NCI-H446 (cell line): ENCODE measurements around the gene ZSCAN20.

Experiments used
- DNase-seq, 2 experiments: peaks; one replicate each; lab custom pipeline; 2025; lab: John Stamatoyannopoulos, UW

Gene ZSCAN20

DNA sequence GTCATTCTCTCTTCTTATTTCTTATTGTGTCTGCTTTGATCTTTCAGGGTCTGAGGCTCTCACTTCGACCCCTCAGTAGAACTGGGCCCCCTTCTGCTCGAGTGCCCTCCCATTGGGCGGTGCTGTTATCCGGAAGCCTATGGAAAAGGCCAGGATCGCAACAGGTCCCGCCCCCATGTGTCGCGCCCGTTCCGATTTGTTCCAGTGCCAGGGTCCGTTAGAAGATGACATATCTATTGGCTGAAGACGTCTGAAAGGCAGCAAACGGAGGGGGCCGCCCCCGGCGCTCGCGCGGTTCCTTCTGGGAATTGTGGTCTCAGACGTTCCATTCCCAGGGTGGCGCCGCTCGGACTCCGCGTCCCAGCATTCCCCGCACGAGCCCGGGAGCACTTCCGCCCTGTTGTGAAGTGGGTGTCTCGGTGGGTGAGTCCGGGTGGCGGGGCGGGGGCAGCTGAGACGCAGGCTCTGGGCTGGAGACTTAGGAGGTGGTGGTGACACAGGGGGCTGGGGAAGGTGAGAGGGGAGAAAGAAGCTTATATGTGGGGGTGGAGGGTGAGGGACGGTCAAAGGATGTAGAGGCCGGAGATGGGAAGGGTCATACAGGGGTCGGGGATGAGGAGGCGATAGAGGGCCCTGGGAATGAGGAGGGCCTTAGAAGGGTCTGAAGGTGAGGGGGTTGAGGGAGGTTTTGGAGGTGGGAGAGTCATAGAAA is at the start of gene ZSCAN20:
Gene ZSCAN20, plus strand, starts transcription at position 377 of the 712 bp plus-strand sequence. CDS start 6,644 bp downstream, outside the sequence.
- peak; percentile 95 to 98 for DNase-seq

DNA sequence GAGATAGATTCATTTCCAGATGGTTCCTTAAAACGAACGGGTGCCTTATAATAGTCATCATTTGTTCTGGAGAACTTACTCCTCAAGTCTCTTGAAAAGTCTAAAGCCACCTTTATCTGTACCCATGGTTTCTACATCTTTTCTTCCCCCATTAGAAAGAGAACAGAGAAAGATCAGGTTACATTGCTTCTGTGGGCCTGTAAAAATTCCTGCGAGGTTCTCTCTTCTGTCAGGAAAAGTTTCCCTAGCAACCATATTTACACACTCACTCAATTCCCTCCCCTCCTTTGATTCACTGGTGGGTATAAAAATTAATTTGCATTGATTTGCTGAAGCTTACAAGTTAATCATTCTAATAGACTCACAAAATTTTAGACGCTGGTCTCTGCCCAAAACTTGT is 48.2 kb upstream of the ZSCAN20 start:
- no peak for DNase-seq

GRCh38 chr1:33424610-33425009 is 47.8 kb upstream of the ZSCAN20 start:
- DNase-seq: no peak

- no peak for DNase-seq
These were observed 46.5 kb upstream of the ZSCAN20 start for GRCh38 chr1:33425900-33426299.

- DNase-seq: peak in 1 of 2 experiments; percentile 2
These were observed 45.5 kb upstream of the ZSCAN20 start for GRCh38 chr1:33426916-33427315.

DNA sequence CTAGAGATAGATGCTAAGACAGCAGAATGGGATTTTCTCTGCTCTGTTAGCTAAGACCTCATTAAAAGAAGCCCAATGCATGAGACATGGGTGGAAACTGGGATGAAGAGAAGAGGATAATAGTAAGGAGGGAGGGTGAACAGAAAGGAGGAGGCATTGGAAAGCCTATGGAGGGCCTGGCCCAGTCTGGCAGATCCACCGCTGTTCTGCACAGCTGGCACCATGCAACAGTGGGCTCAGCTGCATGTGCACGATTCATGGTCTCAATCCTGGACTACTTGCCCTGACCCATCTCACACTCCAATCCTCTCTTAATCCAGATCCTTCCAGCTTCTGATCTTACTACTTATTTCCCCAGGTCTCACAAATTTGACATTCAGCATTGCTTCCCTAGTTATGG is 43.8 kb upstream of the ZSCAN20 start:
- no peak for DNase-seq

DNA sequence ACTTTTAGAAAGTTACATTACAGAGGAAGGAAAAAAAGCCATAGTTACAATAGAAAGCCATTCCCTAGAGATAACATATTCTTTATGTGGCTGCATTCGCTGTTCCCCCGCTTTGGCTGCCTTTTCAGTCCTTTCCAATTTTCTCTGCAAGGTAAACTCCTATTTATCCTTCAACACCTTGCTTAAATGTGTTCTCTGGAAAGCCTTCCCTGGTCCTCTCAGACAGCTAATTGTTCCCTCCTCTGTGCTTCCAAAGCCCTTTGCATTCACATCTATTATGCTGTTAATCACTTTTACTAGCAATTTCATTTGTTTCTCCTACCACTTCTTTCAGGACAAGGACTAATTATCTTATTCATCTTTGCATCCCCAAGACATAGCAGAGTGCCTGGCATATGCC is 43.1 kb upstream of the ZSCAN20 start:
- no peak for DNase-seq

- no peak for DNase-seq
These were observed 42.4 kb upstream of the ZSCAN20 start for GRCh38 chr1:33429856-33430691.

GRCh38 chr1:33430692-33431593 is 41.5 kb upstream of the ZSCAN20 start, which contains the start of gene PHC2:
Gene PHC2 (minus strand): TSS chr1:33431095. CDS start chr1:33375539, 55,556 bp downstream.
- DNase-seq: peak; percentile 65 to 93

DNA sequence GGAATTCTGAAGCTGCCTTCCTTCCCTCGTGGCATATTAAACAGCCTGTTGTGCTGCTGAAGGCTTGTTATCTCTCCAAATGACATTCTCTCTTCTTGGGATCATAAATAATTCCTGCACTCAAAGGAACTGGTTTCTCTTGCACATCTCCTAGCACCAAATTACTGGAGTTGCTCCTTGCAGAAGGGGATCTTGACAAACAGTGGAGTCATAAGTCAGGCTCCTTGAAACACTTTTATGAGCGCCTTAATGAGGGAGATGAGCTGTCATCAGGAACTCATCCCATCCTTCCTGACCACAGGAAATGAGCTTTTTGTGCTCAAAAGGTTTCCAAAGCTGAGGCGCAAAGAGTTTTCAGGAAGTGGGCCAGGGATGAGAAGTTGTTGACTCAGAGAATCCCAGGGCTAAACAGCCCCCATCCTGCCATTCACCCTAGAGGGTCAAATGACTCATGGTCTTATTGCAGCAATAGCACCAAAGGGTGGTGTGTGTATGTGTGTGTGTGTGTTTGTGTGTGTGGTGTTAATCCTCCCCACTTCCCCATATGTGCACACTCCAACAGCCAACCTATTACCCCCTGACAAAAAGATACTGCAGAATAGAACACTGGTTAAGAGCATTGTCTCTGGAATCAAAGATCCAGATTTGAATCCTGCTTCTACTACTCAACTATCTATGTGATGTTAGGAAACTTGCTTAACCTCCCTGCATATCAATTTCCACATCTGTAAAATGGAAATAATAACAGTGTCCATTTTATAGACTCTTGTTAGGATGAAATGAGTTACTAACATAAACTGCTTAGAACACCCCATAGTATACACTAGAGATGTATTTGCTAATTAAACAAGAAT is 38.7 kb upstream of the ZSCAN20 start:
- no peak for DNase-seq

GRCh38 chr1:33434363-33434750 is 38.1 kb upstream of the ZSCAN20 start:
- no peak for DNase-seq

GRCh38 chr1:33435096-33435820 is 37.2 kb upstream of the ZSCAN20 start:
- DNase-seq: peak in 1 of 2 experiments; percentile 23

DNA sequence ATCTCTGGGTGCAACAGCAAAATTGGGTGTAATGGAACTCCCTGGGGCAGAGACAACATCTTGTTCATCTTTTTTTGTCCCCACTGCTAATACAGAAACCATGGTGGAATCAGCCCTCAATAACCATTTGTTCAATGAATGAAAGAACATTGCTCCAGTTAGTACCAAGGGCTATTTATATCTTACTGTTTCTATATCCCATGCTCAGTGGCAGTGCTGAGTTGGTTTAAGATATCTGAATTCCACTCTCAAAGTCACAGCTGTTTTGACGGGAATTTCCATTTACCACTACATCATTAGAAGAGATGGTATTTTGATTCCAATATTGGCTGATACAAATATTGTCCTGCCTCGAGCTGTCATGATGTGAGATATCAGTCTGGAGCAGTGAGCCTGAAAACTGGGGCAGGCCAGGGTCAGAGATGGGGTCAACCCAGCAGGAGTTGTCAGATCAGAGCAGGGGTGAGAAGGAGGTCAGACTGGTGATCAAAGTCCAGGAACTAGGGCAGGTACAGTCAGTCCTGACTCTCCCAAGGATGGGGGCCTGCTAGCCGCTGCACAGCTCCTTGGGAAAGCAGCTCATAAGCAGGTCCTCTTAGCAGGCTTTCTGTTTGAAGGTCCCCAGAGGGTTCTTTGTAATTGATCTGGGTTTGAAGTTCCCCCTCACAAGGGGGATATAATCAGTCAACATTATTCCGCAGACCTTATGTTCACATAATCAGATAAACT is 35.7 kb upstream of the ZSCAN20 start:
- no peak for DNase-seq

- no peak for DNase-seq
These were observed 33.9 kb upstream of the ZSCAN20 start for GRCh38 chr1:33438364-33439160.

GRCh38 chr1:33439662-33440061 is 32.8 kb upstream of the ZSCAN20 start:
- DNase-seq: no peak

DNA sequence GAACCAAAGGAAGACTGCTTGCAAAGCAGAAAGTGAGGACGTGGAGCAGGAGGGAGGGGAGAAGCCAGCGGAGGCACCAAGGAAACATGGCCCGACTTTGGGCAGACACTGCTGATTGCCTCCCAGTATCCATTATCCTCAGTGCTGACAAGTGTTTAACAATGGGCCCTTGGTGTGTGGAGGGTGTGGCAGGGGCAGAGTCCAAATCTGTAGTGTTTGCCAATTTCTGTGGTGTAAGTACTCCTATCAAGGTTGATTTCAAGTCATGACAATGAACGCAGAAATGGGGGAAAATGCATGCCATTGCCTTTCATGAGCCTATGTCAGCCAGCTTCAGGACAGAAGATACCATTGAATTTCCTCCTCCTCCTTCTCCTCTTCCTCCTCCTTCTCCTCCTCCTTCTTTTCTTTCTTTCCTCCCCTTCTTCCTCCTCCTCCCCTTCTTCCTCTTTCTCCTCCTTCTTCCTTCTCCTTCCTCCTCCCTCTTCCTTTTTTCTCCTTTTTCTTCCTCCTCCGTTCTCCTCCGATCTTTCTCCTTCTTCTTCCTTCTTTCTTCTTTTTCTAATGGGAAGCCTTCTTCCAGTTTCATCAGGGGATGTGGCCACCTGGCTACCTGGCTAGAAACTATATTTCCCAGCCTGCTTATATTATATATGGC is 31.2 kb upstream of the ZSCAN20 start:
- DNase-seq: no peak

DNA sequence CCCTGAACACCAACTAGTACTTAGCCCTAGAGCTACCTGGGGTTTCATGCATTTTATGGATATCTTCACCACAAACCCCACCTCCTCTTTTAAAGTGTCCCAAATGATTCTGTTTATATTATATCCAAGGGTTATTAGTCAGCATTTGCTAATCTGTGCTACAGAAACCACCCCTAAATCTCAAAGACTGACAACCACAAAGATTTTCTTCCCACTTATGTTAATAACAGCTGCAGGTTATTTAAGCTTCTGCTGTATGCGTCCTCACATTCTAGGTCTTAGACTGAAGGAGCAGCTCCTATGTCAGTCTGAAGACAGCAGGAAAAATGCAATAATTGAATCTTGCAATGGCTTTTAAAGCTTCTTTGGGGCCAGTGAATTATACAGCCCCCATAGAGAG is 30.3 kb upstream of the ZSCAN20 start:
- no peak for DNase-seq

- peak in 1 of 2 experiments; percentile 22 for DNase-seq
These were observed 29.3 kb upstream of the ZSCAN20 start for GRCh38 chr1:33443080-33443704.
